ENCODE data around the gene LTB4R. TPM values are rescaled to one million over a fixed set of nuclear protein-coding genes. Genes with fewer than 3 reads are reported as not detected.

The LTB4R gene
- total RNA-seq, 2 donors from 2014 or later: 6.4 to 6.6 TPM

DNA sequence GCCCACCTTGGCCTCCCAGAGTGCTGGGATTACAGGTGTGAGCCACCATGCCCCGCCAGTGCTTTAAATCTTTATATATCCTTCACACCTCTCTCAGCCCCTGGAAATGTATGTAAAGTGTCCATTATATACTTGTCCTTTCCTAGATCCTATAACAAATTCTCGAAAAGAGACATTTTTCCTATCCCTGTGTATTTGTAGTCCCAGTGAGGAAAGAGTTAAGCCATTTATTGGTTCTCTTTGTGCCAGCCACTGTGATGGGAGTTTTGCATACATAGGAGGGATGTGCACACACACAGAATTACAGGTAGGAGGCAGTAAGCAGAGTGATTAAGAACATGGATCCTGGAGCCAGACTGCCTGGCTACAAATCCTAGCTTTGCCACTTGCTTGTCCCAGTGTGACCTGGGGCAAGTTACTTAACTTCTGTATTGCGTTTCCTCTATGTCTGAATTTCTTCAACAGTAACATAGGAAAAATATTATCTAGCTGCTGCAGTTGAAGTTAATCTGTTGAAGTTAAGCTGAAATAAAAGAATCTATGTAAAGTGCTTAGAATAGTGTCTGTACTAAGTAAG, 37.8 kb upstream of the LTB4R start:
- H3K4me3 ChIP-seq (ENCODE audit: low read length): no peak overlapping the region
- H3K27me3 ChIP-seq (ENCODE audit: control insufficient read depth, insufficient read depth, low read length, poor library complexity, severe bottlenecking): no peaks in the 10 kb centered on the region
- H3K27ac Mint-ChIP-seq: no peak overlapping the region
- H3K36me3 ChIP-seq (ENCODE audit: control insufficient read depth, insufficient read depth, low read length): no peaks in the 10 kb centered on the region
- no peaks in the 10 kb centered on the region for H3K27me3 Mint-ChIP-seq (ENCODE audit: insufficient read depth)
- H3K4me3 Mint-ChIP-seq: no peak overlapping the region
- WGBS, 2 experiments (ENCODE audit: insufficient coverage in 1 of 2, insufficient read length in 1 of 2): 85 to 100% methylated on average over 1 to 3 of the region's 3 CpGs
- H3K9me3 Mint-ChIP-seq: no peaks in the 10 kb centered on the region
- no peaks in the 10 kb centered on the region for H3K9me3 ChIP-seq (ENCODE audit: control insufficient read depth, low read length)
- no peak overlapping the region for H3K9ac ChIP-seq (ENCODE audit: extremely low read depth, low read length, poor library complexity, severe bottlenecking)
- H3K27ac ChIP-seq (ENCODE audit: low read depth, low read length): no peak overlapping the region
- no peaks in the 10 kb centered on the region for H3K36me3 Mint-ChIP-seq (ENCODE audit: low read depth)
- TF ChIP-seq, protein P1, sequence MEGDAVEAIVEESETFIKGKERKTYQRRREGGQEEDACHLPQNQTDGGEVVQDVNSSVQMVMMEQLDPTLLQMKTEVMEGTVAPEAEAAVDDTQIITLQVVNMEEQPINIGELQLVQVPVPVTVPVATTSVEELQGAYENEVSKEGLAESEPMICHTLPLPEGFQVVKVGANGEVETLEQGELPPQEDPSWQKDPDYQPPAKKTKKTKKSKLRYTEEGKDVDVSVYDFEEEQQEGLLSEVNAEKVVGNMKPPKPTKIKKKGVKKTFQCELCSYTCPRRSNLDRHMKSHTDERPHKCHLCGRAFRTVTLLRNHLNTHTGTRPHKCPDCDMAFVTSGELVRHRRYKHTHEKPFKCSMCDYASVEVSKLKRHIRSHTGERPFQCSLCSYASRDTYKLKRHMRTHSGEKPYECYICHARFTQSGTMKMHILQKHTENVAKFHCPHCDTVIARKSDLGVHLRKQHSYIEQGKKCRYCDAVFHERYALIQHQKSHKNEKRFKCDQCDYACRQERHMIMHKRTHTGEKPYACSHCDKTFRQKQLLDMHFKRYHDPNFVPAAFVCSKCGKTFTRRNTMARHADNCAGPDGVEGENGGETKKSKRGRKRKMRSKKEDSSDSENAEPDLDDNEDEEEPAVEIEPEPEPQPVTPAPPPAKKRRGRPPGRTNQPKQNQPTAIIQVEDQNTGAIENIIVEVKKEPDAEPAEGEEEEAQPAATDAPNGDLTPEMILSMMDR (conservative IDR thresholded peaks at IDR 0.05): peak; percentile 45
- no peak for DNase-seq
- peaks cover 4% of the 10 kb centered on the region for H3K4me1 Mint-ChIP-seq
- H3K4me1 ChIP-seq (ENCODE audit: control insufficient read depth, insufficient read depth, low read length): no peaks in the 10 kb centered on the region

DNA sequence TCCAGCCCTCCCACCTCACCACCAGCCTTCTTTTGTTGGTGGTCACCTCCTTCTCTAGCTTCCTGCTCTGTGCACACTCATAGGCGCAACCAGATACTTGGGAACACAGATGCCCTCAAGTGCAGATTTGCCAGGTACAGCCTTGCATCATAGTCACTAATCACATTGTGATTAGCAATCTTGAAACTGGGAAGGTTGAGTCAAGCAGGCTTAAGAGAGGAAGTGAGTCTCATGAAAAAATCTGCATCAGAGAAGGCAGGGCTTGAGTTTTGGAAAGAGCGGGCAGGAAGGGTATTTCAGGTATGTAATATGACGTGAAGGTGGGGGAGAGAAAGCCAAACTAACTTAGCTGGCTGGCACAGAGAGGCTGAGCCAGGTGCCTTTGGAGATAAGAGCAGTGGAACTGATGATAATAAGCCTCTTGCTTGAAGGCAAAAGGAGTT, 37.2 kb upstream of the LTB4R start:
- no peak overlapping the region for H3K9ac ChIP-seq (ENCODE audit: extremely low read depth, low read length, poor library complexity, severe bottlenecking)
- no peaks in the 10 kb centered on the region for H3K36me3 ChIP-seq (ENCODE audit: control insufficient read depth, insufficient read depth, low read length)
- H3K27me3 ChIP-seq (ENCODE audit: control insufficient read depth, insufficient read depth, low read length, poor library complexity, severe bottlenecking): no peaks in the 10 kb centered on the region
- no peak overlapping the region for H3K27ac ChIP-seq (ENCODE audit: low read depth, low read length)
- no peaks in the 10 kb centered on the region for H3K4me1 ChIP-seq (ENCODE audit: control insufficient read depth, insufficient read depth, low read length)
- WGBS, 2 experiments (ENCODE audit: insufficient coverage in 1 of 2, insufficient read length in 1 of 2): 96 to 97% methylated on average over 3 of the region's 3 CpGs
- H3K9me3 Mint-ChIP-seq: no peaks in the 10 kb centered on the region
- no peaks in the 10 kb centered on the region for H3K27me3 Mint-ChIP-seq (ENCODE audit: insufficient read depth)
- TF ChIP-seq, protein P1 (conservative IDR thresholded peaks at IDR 0.05): no peak
- no peak overlapping the region for H3K4me3 Mint-ChIP-seq
- no peaks in the 10 kb centered on the region for H3K9me3 ChIP-seq (ENCODE audit: control insufficient read depth, low read length)
- DNase-seq: no peak
- H3K4me1 Mint-ChIP-seq: peaks cover 4% of the 10 kb centered on the region
- no peak overlapping the region for H3K4me3 ChIP-seq (ENCODE audit: low read length)
- no peaks in the 10 kb centered on the region for H3K36me3 Mint-ChIP-seq (ENCODE audit: low read depth)
- no peak overlapping the region for H3K27ac Mint-ChIP-seq

DNA sequence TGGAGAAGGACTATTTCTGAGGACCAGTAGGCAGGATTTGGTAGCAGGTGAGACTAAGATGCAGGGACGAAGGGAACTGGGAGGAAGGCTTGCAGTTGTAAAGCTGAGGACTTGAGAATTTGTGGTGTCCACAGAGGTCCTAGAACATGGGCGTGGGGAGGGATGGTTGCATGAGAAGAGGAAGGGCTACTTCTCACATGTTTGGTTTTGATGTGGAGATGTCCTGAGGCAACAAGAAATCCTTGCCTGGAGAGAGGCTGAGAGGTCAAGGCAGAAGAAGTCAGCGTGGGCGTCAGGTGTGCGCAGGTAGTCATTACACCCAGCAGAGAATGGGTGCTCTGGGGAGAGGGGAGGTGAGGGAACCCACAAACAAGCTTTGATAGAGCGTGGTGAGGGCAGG, 34.2 kb upstream of the LTB4R start:
- 95 to 96% methylated on average over 5 to 6 of the region's 6 CpGs for WGBS, 2 experiments (ENCODE audit: insufficient coverage in 1 of 2, insufficient read length in 1 of 2)
- Histone ChIP-seq H3K9me3 (ENCODE audit: control insufficient read depth, low read length) (no peaks in the 10 kb centered on the region), H3K27ac (ENCODE audit: low read depth, low read length) (no peak overlapping the region), H3K36me3 (ENCODE audit: control insufficient read depth, insufficient read depth, low read length) (no peaks in the 10 kb centered on the region), H3K4me3 (ENCODE audit: low read length) (no peak overlapping the region), H3K9ac (ENCODE audit: extremely low read depth, low read length, poor library complexity, severe bottlenecking) (no peak overlapping the region), H3K4me1 (ENCODE audit: control insufficient read depth, insufficient read depth, low read length) (no peaks in the 10 kb centered on the region), H3K27me3 (ENCODE audit: control insufficient read depth, insufficient read depth, low read length, poor library complexity, severe bottlenecking) (no peaks in the 10 kb centered on the region)
- Mint-ChIP-seq H3K27ac (no peak overlapping the region), H3K4me1 (no peaks in the 10 kb centered on the region), H3K27me3 (ENCODE audit: insufficient read depth) (no peaks in the 10 kb centered on the region), H3K4me3 (no peak overlapping the region), H3K9me3 (no peaks in the 10 kb centered on the region), H3K36me3 (ENCODE audit: low read depth) (no peaks in the 10 kb centered on the region)
- DNase-seq: no peak
- TF ChIP-seq, protein P1 (conservative IDR thresholded peaks at IDR 0.05): no peak

Data from endodermal cell (in vitro differentiated cells).